Vagina (tissue), 2 donors: ENCODE results near the gene ARPP21.

Experiments used
- POLR2AphosphoS5 ChIP-seq, 2 donors: sonication (generic); formaldehyde crosslinking; IDR thresholded peaks; one replicate each; pipeline ENCODE4 v1.9.0; 2017; ENCODE audit warnings: antibody characterized with exemption in 2 of 2, mild to moderate bottlenecking in 2 of 2, low read depth in 1 of 2; ENCODE audit not compliant: insufficient read depth in 1 of 2
- TF ChIP-seq, protein P1 (sequence below), 3 experiments: fragments of 450-650 bp in 2 of 3; fragments of 200-600 bp in 1 of 3; sonication (generic) in 1 of 3; IDR thresholded peaks; one replicate each; pipeline ENCODE4 v1.5.1; 2017 to 2019; ENCODE audit warnings: antibody characterized with exemption in 3 of 3, mild to moderate bottlenecking in 2 of 3, moderate library complexity in 2 of 3

DNA sequence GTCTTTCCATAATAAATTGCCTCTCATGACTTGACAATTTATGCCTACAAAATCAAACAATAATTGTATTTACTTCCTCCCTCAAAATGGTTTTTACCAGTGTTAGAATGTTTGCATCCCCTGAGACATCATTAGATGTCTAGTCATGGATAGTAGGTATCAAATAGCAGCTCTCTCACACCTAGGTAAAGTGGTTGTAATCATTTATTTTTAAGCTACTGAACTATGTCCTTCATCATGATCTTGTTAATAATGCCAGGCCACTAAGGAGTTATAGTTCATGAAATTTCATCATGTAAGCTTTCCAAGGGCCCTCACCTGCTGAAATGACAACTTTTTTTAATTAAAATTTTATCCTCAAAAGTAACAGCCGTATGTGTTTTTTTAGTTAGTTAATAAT, 134.1 kb downstream of the ARPP21 start:
- no peak for TF ChIP-seq POLR2AphosphoS5 (IDR thresholded peaks at IDR 0.05; ENCODE audit: insufficient read depth in 1 of 2, low read depth in 1 of 2)
- TF ChIP-seq, protein P1, sequence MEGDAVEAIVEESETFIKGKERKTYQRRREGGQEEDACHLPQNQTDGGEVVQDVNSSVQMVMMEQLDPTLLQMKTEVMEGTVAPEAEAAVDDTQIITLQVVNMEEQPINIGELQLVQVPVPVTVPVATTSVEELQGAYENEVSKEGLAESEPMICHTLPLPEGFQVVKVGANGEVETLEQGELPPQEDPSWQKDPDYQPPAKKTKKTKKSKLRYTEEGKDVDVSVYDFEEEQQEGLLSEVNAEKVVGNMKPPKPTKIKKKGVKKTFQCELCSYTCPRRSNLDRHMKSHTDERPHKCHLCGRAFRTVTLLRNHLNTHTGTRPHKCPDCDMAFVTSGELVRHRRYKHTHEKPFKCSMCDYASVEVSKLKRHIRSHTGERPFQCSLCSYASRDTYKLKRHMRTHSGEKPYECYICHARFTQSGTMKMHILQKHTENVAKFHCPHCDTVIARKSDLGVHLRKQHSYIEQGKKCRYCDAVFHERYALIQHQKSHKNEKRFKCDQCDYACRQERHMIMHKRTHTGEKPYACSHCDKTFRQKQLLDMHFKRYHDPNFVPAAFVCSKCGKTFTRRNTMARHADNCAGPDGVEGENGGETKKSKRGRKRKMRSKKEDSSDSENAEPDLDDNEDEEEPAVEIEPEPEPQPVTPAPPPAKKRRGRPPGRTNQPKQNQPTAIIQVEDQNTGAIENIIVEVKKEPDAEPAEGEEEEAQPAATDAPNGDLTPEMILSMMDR (IDR thresholded peaks at IDR 0.05) = no peak
